SU-DHL-6 (cell line): ENCODE results near the gene RNF135.

Experiments used
- H2AFZ ChIP-seq: fragments of 200-600 bp; sonication (generic); 2 replicates; pipeline ENCODE4 v1.6.1; 2014; ENCODE audit warnings: low read depth, mild to moderate bottlenecking, moderate library complexity, mixed read lengths, antibody characterized with exemption, low read length; ENCODE audit not compliant: severe bottlenecking
- H3F3A ChIP-seq: fragments of 200-600 bp; shearing (Covaris generic); 2 replicates; pipeline ENCODE4 v1.6.0; 2016; ENCODE audit warnings: antibody characterized with exemption, mild to moderate bottlenecking; ENCODE audit not compliant: insufficient read depth
- H3K27ac ChIP-seq: fragments of 200-600 bp; sonication (generic); 2 replicates; pipeline ENCODE4 v1.5.1; 2016; ENCODE audit warnings: low read depth, mild to moderate bottlenecking, low read length, moderate library complexity, mixed read lengths
- H3K27me3 ChIP-seq: fragments of 200-600 bp; sonication (generic), shearing (Covaris generic); 2 replicates; pipeline ENCODE4 v1.6.0; 2014; ENCODE audit warnings: mild to moderate bottlenecking, low read length
- H3K36me3 ChIP-seq: fragments of 200-600 bp; sonication (generic); 2 replicates; pipeline ENCODE4 v1.6.1; 2014; ENCODE audit warnings: mild to moderate bottlenecking, low read length, mixed read lengths
- H3K4me2 ChIP-seq: fragments of 300-600, 200-600 bp; shearing (Covaris generic), sonication (generic); 2 replicates; pipeline ENCODE4 v1.6.0; 2014; ENCODE audit warnings: low read length, low read depth, mild to moderate bottlenecking; ENCODE audit not compliant: poor library complexity, severe bottlenecking
- H3K4me3 ChIP-seq: fragments of 200-600 bp; sonication (generic); 2 replicates; pipeline ENCODE4 v1.5.1; 2014; ENCODE audit warnings: antibody characterized with exemption, low read length, mild to moderate bottlenecking, mixed read lengths; ENCODE audit not compliant: insufficient read depth, poor library complexity, severe bottlenecking
- H3K79me2 ChIP-seq: fragments of 200-600 bp; sonication (generic); 2 replicates; pipeline ENCODE4 v1.6.1; 2014; ENCODE audit warnings: mild to moderate bottlenecking, low read length, moderate library complexity; ENCODE audit not compliant: insufficient read depth
- H3K9ac ChIP-seq: fragments of 200-600 bp; sonication (generic); 2 replicates; pipeline ENCODE4 v1.7.0; 2014; ENCODE audit warnings: mild to moderate bottlenecking, low read length
- H3K9me2 ChIP-seq: fragments of 200-600 bp; sonication (generic); replicated peaks from 2 replicates; pipeline ENCODE4 v1.6.1; 2014; ENCODE audit warnings: low read length; ENCODE audit not compliant: insufficient read depth
- H3K9me3 ChIP-seq: fragments of 200-600 bp; sonication (generic); 2 replicates; pipeline ENCODE4 v1.6.1; 2014; ENCODE audit warnings: low read length, mixed read lengths; ENCODE audit not compliant: insufficient read depth
- H4K20me1 ChIP-seq: fragments of 200-600 bp; sonication (generic); 2 replicates; pipeline ENCODE4 v1.6.1; 2014; ENCODE audit warnings: low read depth, mild to moderate bottlenecking, antibody characterized with exemption, low read length, moderate library complexity, mixed read lengths
- EZH2phosphoT487 ChIP-seq: fragments of 200-600 bp; sonication (generic), shearing (Covaris generic); conservative IDR thresholded peaks from 2 replicates; pipeline ENCODE4 v1.6.1; 2018; ENCODE audit warnings: mild to moderate bottlenecking, antibody characterized with exemption, low read length, moderate library complexity, mixed read lengths
- TF ChIP-seq, protein P1 (sequence below): fragments of 200-600 bp; sonication (generic); IDR thresholded peaks from one replicate; pipeline ENCODE4 v1.5.1; 2017; ENCODE audit warnings: antibody characterized with exemption, mild to moderate bottlenecking, low read length, moderate library complexity; ENCODE audit not compliant: insufficient read depth, poor library complexity, severe bottlenecking

Gene RNF135

DNA sequence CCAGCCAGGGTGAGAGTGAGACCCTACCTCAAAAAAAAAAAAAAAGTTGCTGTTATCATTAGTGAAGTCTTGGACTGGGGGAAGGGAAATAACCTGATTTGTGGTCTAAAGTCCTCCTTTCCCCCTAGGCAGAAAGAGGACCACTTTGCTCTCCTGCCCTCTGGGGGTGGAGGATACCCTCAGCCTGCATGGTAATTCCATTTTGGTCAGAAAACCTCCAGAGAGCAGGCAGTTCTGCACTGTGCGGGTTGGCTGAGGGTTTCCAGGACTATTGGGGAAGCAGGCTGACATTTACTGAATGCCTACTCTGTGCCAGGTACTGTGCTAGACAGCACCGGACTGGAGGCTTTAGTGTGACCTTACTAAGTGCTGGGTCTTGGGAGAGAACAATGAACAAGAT is 46.5 kb upstream of the RNF135 start:
- no peak overlapping the region for H3K4me2 ChIP-seq
- H2AFZ ChIP-seq = no peak overlapping the region
- no peak overlapping the region for H3K4me3 ChIP-seq
- no peak overlapping the region for H3K9ac ChIP-seq
- no peaks in the 10 kb centered on the region for H3K9me3 ChIP-seq
- H3K9me2 ChIP-seq = no peaks in the 10 kb centered on the region
- H3K27ac ChIP-seq = no peak overlapping the region
- H3K27me3 ChIP-seq = no peaks in the 10 kb centered on the region
- H4K20me1 ChIP-seq = no peaks in the 10 kb centered on the region
- H3K36me3 ChIP-seq = no peaks in the 10 kb centered on the region
- H3K79me2 ChIP-seq = no peaks in the 10 kb centered on the region
- no peak for TF ChIP-seq EZH2phosphoT487
- TF ChIP-seq, protein P1, sequence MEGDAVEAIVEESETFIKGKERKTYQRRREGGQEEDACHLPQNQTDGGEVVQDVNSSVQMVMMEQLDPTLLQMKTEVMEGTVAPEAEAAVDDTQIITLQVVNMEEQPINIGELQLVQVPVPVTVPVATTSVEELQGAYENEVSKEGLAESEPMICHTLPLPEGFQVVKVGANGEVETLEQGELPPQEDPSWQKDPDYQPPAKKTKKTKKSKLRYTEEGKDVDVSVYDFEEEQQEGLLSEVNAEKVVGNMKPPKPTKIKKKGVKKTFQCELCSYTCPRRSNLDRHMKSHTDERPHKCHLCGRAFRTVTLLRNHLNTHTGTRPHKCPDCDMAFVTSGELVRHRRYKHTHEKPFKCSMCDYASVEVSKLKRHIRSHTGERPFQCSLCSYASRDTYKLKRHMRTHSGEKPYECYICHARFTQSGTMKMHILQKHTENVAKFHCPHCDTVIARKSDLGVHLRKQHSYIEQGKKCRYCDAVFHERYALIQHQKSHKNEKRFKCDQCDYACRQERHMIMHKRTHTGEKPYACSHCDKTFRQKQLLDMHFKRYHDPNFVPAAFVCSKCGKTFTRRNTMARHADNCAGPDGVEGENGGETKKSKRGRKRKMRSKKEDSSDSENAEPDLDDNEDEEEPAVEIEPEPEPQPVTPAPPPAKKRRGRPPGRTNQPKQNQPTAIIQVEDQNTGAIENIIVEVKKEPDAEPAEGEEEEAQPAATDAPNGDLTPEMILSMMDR = no peak
- H3F3A ChIP-seq = no peaks in the 10 kb centered on the region

DNA sequence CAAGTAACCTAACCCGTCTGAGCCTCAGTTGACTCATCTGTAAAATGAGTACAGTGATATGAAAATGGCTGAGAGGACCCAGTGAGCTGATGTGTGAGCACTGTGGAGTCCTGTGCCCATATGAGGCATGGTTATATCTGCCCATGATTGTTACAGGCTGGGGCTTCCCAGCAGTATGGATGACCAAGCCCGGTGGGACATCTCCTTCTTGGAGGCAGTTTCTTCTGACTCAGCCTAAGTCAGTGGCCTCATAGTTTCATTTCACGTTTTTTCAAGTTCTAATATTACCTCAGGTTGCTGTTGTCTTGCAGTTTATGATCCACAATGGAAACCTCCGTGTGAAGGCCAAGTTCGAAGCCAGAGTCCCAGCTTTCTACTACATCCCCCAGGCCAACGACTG is 44.3 kb upstream of the RNF135 start:
- no peaks in the 10 kb centered on the region for H3F3A ChIP-seq
- H3K9me3 ChIP-seq = no peaks in the 10 kb centered on the region
- H3K36me3 ChIP-seq = no peaks in the 10 kb centered on the region
- no peaks in the 10 kb centered on the region for H4K20me1 ChIP-seq
- no peak overlapping the region for H3K4me2 ChIP-seq
- H2AFZ ChIP-seq = no peak overlapping the region
- no peak overlapping the region for H3K27ac ChIP-seq
- no peaks in the 10 kb centered on the region for H3K79me2 ChIP-seq
- no peak overlapping the region for H3K9ac ChIP-seq
- no peak overlapping the region for H3K4me3 ChIP-seq
- H3K27me3 ChIP-seq = no peaks in the 10 kb centered on the region
- TF ChIP-seq EZH2phosphoT487 = no peak
- no peaks in the 10 kb centered on the region for H3K9me2 ChIP-seq

DNA sequence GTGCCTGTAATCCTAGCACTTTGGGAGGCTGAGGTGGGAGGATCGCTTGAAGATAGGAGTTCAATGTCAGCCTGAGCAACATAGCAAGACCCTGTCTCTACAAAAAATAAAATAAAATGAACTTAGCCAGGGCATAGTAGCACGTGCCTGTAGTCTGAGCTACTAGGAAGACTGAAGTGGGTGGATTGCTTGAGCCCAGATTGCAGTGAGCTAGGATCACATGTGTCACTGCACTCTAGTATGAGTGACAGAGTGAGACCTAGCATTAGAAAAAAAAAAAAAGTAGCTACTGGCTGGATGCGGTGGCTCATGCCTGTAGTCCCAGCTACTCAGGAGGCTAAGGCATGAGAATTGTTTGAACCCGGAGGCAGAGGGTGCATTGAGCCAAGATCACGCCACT is 43.1 kb upstream of the RNF135 start:
- H3K9me3 ChIP-seq = no peaks in the 10 kb centered on the region
- no peaks in the 10 kb centered on the region for H3K79me2 ChIP-seq
- H2AFZ ChIP-seq = no peak overlapping the region
- no peak overlapping the region for H3K4me2 ChIP-seq
- no peak overlapping the region for H3K9ac ChIP-seq
- H4K20me1 ChIP-seq = no peaks in the 10 kb centered on the region
- H3K27ac ChIP-seq = no peak overlapping the region
- no peak for TF ChIP-seq EZH2phosphoT487
- TF ChIP-seq, protein P1 = no peak
- H3F3A ChIP-seq = no peaks in the 10 kb centered on the region
- H3K4me3 ChIP-seq = no peak overlapping the region
- no peaks in the 10 kb centered on the region for H3K27me3 ChIP-seq
- H3K36me3 ChIP-seq = no peaks in the 10 kb centered on the region
- H3K9me2 ChIP-seq = no peaks in the 10 kb centered on the region

GRCh38 chr17:30928584-30928983 is 42.3 kb upstream of the RNF135 start:
- Histone ChIP-seq H3F3A (no peaks in the 10 kb centered on the region), H3K4me2 (no peak overlapping the region), H2AFZ (no peak overlapping the region), H3K4me3 (no peak overlapping the region), H4K20me1 (no peaks in the 10 kb centered on the region), H3K9me2 (no peaks in the 10 kb centered on the region), H3K79me2 (no peaks in the 10 kb centered on the region), H3K9me3 (no peaks in the 10 kb centered on the region), H3K36me3 (no peaks in the 10 kb centered on the region), H3K27ac (no peak overlapping the region), H3K9ac (no peak overlapping the region), H3K27me3 (no peaks in the 10 kb centered on the region)
- no peak for TF ChIP-seq EZH2phosphoT487
- TF ChIP-seq, protein P1 = no peak
